NCI-H187 (cell line): Measurements from ENCODE around the gene COTL1.

Source experiments
- DNase-seq, 2 experiments: peaks; one replicate each; lab custom pipeline; 2025; lab: John Stamatoyannopoulos, UW

The COTL1 gene

GRCh38 chr16:84614073-84614459, 3.8 kb downstream of the COTL1 start:
- no peak for DNase-seq

- no peak for DNase-seq
Measured at GRCh38 chr16:84613408-84614072, 4.3 kb downstream of the COTL1 start.

- no peak for DNase-seq
Measured at GRCh38 chr16:84612686-84613085, 5.2 kb downstream of the COTL1 start.

- no peak for DNase-seq
Measured at GRCh38 chr16:84611041-84611440, 6.8 kb downstream of the COTL1 start.

GRCh38 chr16:84610376-84610775, 7.5 kb downstream of the COTL1 start:
- no peak for DNase-seq

- no peak for DNase-seq
Measured at GRCh38 chr16:84609563-84610177, 8.2 kb downstream of the COTL1 start.

- no peak for DNase-seq
Measured at GRCh38 chr16:84608282-84608681, 9.6 kb downstream of the COTL1 start.

- no peak for DNase-seq
Measured at GRCh38 chr16:84607694-84608093, 10.2 kb downstream of the COTL1 start.

- no peak for DNase-seq
Measured at GRCh38 chr16:84607061-84607460, 10.8 kb downstream of the COTL1 start.

GRCh38 chr16:84606081-84606875, 11.6 kb downstream of the COTL1 start:
- DNase-seq: no peak

- DNase-seq: no peak
Measured at GRCh38 chr16:84605339-84605848, 12.5 kb downstream of the COTL1 start.

- DNase-seq: no peak
Measured at GRCh38 chr16:84604477-84605013, 13.3 kb downstream of the COTL1 start.

- no peak for DNase-seq
Measured at GRCh38 chr16:84603940-84604339, 13.9 kb downstream of the COTL1 start.

GRCh38 chr16:84603140-84603816, 14.6 kb downstream of the COTL1 start:
- no peak for DNase-seq

- no peak for DNase-seq
Measured at GRCh38 chr16:84600343-84601229, 17.3 kb downstream of the COTL1 start.

- DNase-seq: no peak
Measured at GRCh38 chr16:84599521-84600202, 18.2 kb downstream of the COTL1 start.

GRCh38 chr16:84598360-84598759, 19.5 kb downstream of the COTL1 start:
- DNase-seq: no peak

- DNase-seq: no peak
Measured at GRCh38 chr16:84597931-84598351, 19.9 kb downstream of the COTL1 start.

- DNase-seq: no peak
Measured at GRCh38 chr16:84597528-84597896, 20.4 kb downstream of the COTL1 start.

GRCh38 chr16:84596801-84597527, 20.9 kb downstream of the COTL1 start:
- no peak for DNase-seq
